ENCODE results near the gene DENND10. TPM values are rescaled to one million over a fixed set of nuclear protein-coding genes. Genes with fewer than 3 reads are reported as not detected.
"Not testable (repeated sequence)": the region's sequence is repeated elsewhere in the genome, so short reads cannot be mapped to it uniquely, and the experiment has no call there.

Gene DENND10
- total and polyA plus RNA-seq, 8 donors = 8.9 to 82.3 (median 27.9) TPM

DNA sequence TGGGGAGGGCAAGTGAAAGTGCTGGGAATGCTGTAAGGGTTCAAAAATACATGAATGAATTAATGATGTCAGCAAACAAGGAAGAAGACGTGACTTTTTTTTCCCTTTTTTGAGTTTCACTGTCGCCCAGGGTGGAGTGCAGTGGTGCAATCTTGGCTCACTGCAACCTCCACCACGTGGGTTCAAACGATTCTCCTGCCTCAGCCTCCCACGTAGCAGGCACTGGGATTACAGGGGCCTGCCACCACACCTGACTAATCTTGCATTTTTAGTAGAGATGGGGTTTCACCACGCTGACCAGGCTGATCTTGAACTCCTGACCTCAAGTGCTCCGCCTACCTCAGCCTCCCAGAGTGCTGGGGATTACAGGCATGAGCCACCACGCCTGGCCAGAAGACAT, 30.0 kb downstream of the DENND10 start:
- H3K27me3 ChIP-seq = no peaks in the 10 kb centered on the region
- intact Hi-C loops (cut with DNase I; ENCODE audit: low total_unique reads) = no loop called here
- no peaks in the 10 kb centered on the region for H3K9me3 ChIP-seq
- peak overlapping the region in 1 of 5 donors; percentile 71 for H3K27ac ChIP-seq
- DNase-seq = no peak
- WGBS, 5 donors = 74 to 87% (median 81%) methylated on average over 8 of the region's 8 CpGs
- peaks cover 18 to 65% (median 56%) of the 10 kb centered on the region in 4 donors for H3K36me3 ChIP-seq
- H3K4me3 ChIP-seq = no peak overlapping the region
- TF ChIP-seq EP300 (IDR thresholded peaks at IDR 0.05) (no peak), POLR2A (IDR thresholded peaks at IDR 0.05) (no peak), POLR2AphosphoS5 (IDR thresholded peaks at IDR 0.05) (no peak), CTCF (IDR thresholded peaks at IDR 0.05) (no peak)
- H3K4me1 ChIP-seq = peaks cover 0 to 38% (median 16%) of the 10 kb centered on the region in 4 donors

DNA sequence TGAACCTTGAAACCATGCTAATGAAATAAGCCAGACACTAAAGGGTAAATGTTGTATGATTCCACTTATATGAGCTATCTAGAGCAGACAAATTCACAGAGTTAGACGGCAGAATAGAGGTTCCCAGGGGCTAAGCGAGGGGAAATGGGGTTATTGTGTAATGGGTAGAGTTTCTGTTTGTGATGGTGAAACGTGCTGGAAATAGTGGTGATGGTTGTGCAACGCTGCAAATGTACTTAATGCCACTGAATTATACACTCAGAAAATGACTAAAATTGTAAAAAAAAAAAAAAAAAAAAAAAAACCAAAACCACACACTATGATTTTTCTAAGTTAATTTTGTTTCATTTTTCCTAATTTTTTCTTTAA, 31.6 kb downstream of the DENND10 start:
- Histone ChIP-seq H3K9me3 (no peaks in the 10 kb centered on the region), H3K4me1 (peaks cover 0 to 38% (median 14%) of the 10 kb centered on the region in 4 donors), H3K27me3 (no peaks in the 10 kb centered on the region), H3K27ac (peak overlapping the region in 2 of 5 donors; percentile 61 to 69), H3K4me3 (no peak overlapping the region), H3K36me3 (peaks cover 10 to 58% (median 52%) of the 10 kb centered on the region in 4 donors)
- TF ChIP-seq POLR2AphosphoS5 (IDR thresholded peaks at IDR 0.05) = no peak
- 52 to 80% (median 59%) methylated on average over 4 of the region's 4 CpGs for WGBS, 5 donors
- no peak for DNase-seq
- intact Hi-C loops (cut with DNase I; ENCODE audit: low total_unique reads) = no loop called here

- peak overlapping the region in 2 of 5 donors; percentile 61 to 69 for H3K27ac ChIP-seq
Observed at GRCh38 chr10:119136084-119136483, 32.2 kb downstream of the DENND10 start.

GRCh38 chr10:119137878-119138277, 34.0 kb downstream of the DENND10 start:
- intact Hi-C loops (cut with DNase I; ENCODE audit: low total_unique reads); H3K9me3 ChIP-seq; DNase-seq; H3K27me3 ChIP-seq; H3K27ac ChIP-seq; H3K4me3 ChIP-seq: not testable (repeated sequence)
- WGBS, 5 donors = 71 to 83% (median 80%) methylated on average over 8 of the region's 8 CpGs
- peaks cover 0 to 15% (median 4%) of the 10 kb centered on the region in 4 donors for H3K4me1 ChIP-seq
- peaks cover 6 to 53% (median 47%) of the 10 kb centered on the region in 4 donors for H3K36me3 ChIP-seq

More at GRCh38 chr10:119136084-119136483, 32.2 kb downstream of the DENND10 start:
- Histone ChIP-seq H3K4me3 (no peak overlapping the region), H3K27me3 (no peaks in the 10 kb centered on the region), H3K4me1 (peaks cover 0 to 32% (median 11%) of the 10 kb centered on the region in 4 donors), H3K9me3 (no peaks in the 10 kb centered on the region), H3K36me3 (peaks cover 7 to 58% (median 54%) of the 10 kb centered on the region in 4 donors)
- intact Hi-C loops (cut with DNase I; ENCODE audit: low total_unique reads) = no loop called here
- TF ChIP-seq POLR2A (IDR thresholded peaks at IDR 0.05) (no peak), CTCF (IDR thresholded peaks at IDR 0.05) (no peak), POLR2AphosphoS5 (IDR thresholded peaks at IDR 0.05) (no peak), EP300 (IDR thresholded peaks at IDR 0.05) (no peak)
- 79 to 91% (median 83%) methylated on average over 7 of the region's 7 CpGs for WGBS, 5 donors
- DNase-seq = no peak

- DNase-seq = no peak
Observed at GRCh38 chr10:119138346-119139306, 34.7 kb downstream of the DENND10 start.

More at GRCh38 chr10:119138346-119139306, 34.7 kb downstream of the DENND10 start:
- Histone ChIP-seq H3K27ac (no peak overlapping the region), H3K9me3 (no peaks in the 10 kb centered on the region), H3K27me3 (no peaks in the 10 kb centered on the region), H3K4me1 (peaks cover 0 to 12% (median 4%) of the 10 kb centered on the region in 4 donors), H3K36me3 (peaks cover 0 to 53% (median 46%) of the 10 kb centered on the region in 4 donors), H3K4me3 (no peak overlapping the region)
- TF ChIP-seq CTCF (IDR thresholded peaks at IDR 0.05) (no peak), POLR2AphosphoS5 (IDR thresholded peaks at IDR 0.05) (no peak), POLR2A (IDR thresholded peaks at IDR 0.05) (no peak), EP300 (IDR thresholded peaks at IDR 0.05) (no peak)
- 90 to 97% (median 92%) methylated on average over 16 of the region's 16 CpGs for WGBS, 5 donors
- intact Hi-C loops (cut with DNase I; ENCODE audit: low total_unique reads) = no loop called here

All from stomach (tissue), 9 donors.